ENCODE results near the gene KIR3DL1. TPM values are rescaled to one million over a fixed set of nuclear protein-coding genes. Genes with fewer than 3 reads are reported as not detected.
"Not testable (repeated sequence)": the region's sequence is repeated elsewhere in the genome, so short reads cannot be mapped to it uniquely, and the experiment has no call there.

The KIR3DL1 gene
- total and polyA plus RNA-seq, 2 donors (not counting 1 experiment from before 2014, with no cell fraction given) = not detected

- Histone ChIP-seq H3K9me3 (ENCODE audit: control insufficient read depth, insufficient read depth, low read depth, low read length) (no peaks in the 10 kb centered on the region), H4K20me1 (ENCODE audit: control insufficient read depth, extremely low read depth, insufficient read depth, low read length) (no peaks in the 10 kb centered on the region), H3K9ac (ENCODE audit: insufficient read depth, low read length) (no peak overlapping the region), H3K4me1 (ENCODE audit: control insufficient read depth, extremely low read depth, insufficient read depth, low read length) (no peaks in the 10 kb centered on the region), H3K79me2 (ENCODE audit: control insufficient read depth, insufficient read depth, low read length) (no peaks in the 10 kb centered on the region), H3K4me3 (replicated peaks in 1 of 4; ENCODE audit: control extremely low read depth in 1 of 4, insufficient read depth in 1 of 4, low read depth in 3 of 4, low read length in 4 of 4) (no peak overlapping the region), H3K4me2 (ENCODE audit: extremely low read depth, insufficient read depth, low read length) (no peak overlapping the region), H3K27ac (ENCODE audit: insufficient read depth, low read length) (no peak overlapping the region), H3K27me3 (ENCODE audit: control insufficient read depth, insufficient read depth, low read length) (no peaks in the 10 kb centered on the region), H3K36me3 (ENCODE audit: control insufficient read depth, insufficient read depth, low read length) (no peaks in the 10 kb centered on the region), H2AFZ (ENCODE audit: low read length) (no peak overlapping the region)
- DNase-seq (ENCODE audit: low read depth in 2 of 2) = no peak
- TF ChIP-seq EZH2 (IDR thresholded peaks at IDR 0.05; ENCODE audit: low read length, missing control alignments) (no peak), CTCF (conservative IDR thresholded peaks at IDR 0.05 in 1 of 2, IDR thresholded peaks at IDR 0.05 in 1 of 2; ENCODE audit: low read depth in 1 of 2, low read length in 2 of 2) (no peak)
These were observed 35.1 kb downstream of the KIR3DL1 start for GRCh38 chr19:54851353-54851752.

- not testable (repeated sequence) for H4K20me1 ChIP-seq (ENCODE audit: control insufficient read depth, extremely low read depth, insufficient read depth, low read length); H3K9ac ChIP-seq (ENCODE audit: insufficient read depth, low read length); H3K4me2 ChIP-seq (ENCODE audit: extremely low read depth, insufficient read depth, low read length); H3K27ac ChIP-seq (ENCODE audit: insufficient read depth, low read length); DNase-seq (ENCODE audit: low read depth in 2 of 2); H3K27me3 ChIP-seq (ENCODE audit: control insufficient read depth, insufficient read depth, low read length); H3K79me2 ChIP-seq (ENCODE audit: control insufficient read depth, insufficient read depth, low read length); H2AFZ ChIP-seq (ENCODE audit: low read length); H3K4me1 ChIP-seq (ENCODE audit: control insufficient read depth, extremely low read depth, insufficient read depth, low read length); H3K9me3 ChIP-seq (ENCODE audit: control insufficient read depth, insufficient read depth, low read depth, low read length); H3K4me3 ChIP-seq (replicated peaks in 1 of 4; ENCODE audit: control extremely low read depth in 1 of 4, insufficient read depth in 1 of 4, low read depth in 3 of 4, low read length in 4 of 4); H3K36me3 ChIP-seq (ENCODE audit: control insufficient read depth, insufficient read depth, low read length)
These were observed 39.0 kb downstream of the KIR3DL1 start for GRCh38 chr19:54855241-54855640.

GRCh38 chr19:54858476-54858875 lies 42.2 kb downstream of the KIR3DL1 start:
- not testable (repeated sequence) for H3K27me3 ChIP-seq (ENCODE audit: control insufficient read depth, insufficient read depth, low read length); H4K20me1 ChIP-seq (ENCODE audit: control insufficient read depth, extremely low read depth, insufficient read depth, low read length); H2AFZ ChIP-seq (ENCODE audit: low read length); H3K4me1 ChIP-seq (ENCODE audit: control insufficient read depth, extremely low read depth, insufficient read depth, low read length); H3K9ac ChIP-seq (ENCODE audit: insufficient read depth, low read length); H3K79me2 ChIP-seq (ENCODE audit: control insufficient read depth, insufficient read depth, low read length); H3K27ac ChIP-seq (ENCODE audit: insufficient read depth, low read length); DNase-seq (ENCODE audit: low read depth in 2 of 2); H3K4me2 ChIP-seq (ENCODE audit: extremely low read depth, insufficient read depth, low read length); H3K9me3 ChIP-seq (ENCODE audit: control insufficient read depth, insufficient read depth, low read depth, low read length); H3K36me3 ChIP-seq (ENCODE audit: control insufficient read depth, insufficient read depth, low read length); H3K4me3 ChIP-seq (replicated peaks in 1 of 4; ENCODE audit: control extremely low read depth in 1 of 4, insufficient read depth in 1 of 4, low read depth in 3 of 4, low read length in 4 of 4)

- DNase-seq (ENCODE audit: low read depth in 2 of 2); H3K36me3 ChIP-seq (ENCODE audit: control insufficient read depth, insufficient read depth, low read length); H3K4me2 ChIP-seq (ENCODE audit: extremely low read depth, insufficient read depth, low read length); H4K20me1 ChIP-seq (ENCODE audit: control insufficient read depth, extremely low read depth, insufficient read depth, low read length); H3K9me3 ChIP-seq (ENCODE audit: control insufficient read depth, insufficient read depth, low read depth, low read length); H3K79me2 ChIP-seq (ENCODE audit: control insufficient read depth, insufficient read depth, low read length); H3K4me3 ChIP-seq (replicated peaks in 1 of 4; ENCODE audit: control extremely low read depth in 1 of 4, insufficient read depth in 1 of 4, low read depth in 3 of 4, low read length in 4 of 4); H3K27ac ChIP-seq (ENCODE audit: insufficient read depth, low read length); H3K9ac ChIP-seq (ENCODE audit: insufficient read depth, low read length); H3K4me1 ChIP-seq (ENCODE audit: control insufficient read depth, extremely low read depth, insufficient read depth, low read length); H3K27me3 ChIP-seq (ENCODE audit: control insufficient read depth, insufficient read depth, low read length); H2AFZ ChIP-seq (ENCODE audit: low read length): not testable (repeated sequence)
These were observed 43.2 kb downstream of the KIR3DL1 start for GRCh38 chr19:54859421-54859820.

GRCh38 chr19:54863459-54863858 lies 47.2 kb downstream of the KIR3DL1 start:
- H3K27me3 ChIP-seq (ENCODE audit: control insufficient read depth, insufficient read depth, low read length); H3K27ac ChIP-seq (ENCODE audit: insufficient read depth, low read length); H3K9me3 ChIP-seq (ENCODE audit: control insufficient read depth, insufficient read depth, low read depth, low read length); H3K9ac ChIP-seq (ENCODE audit: insufficient read depth, low read length); DNase-seq (ENCODE audit: low read depth in 2 of 2); H3K4me1 ChIP-seq (ENCODE audit: control insufficient read depth, extremely low read depth, insufficient read depth, low read length); H3K4me2 ChIP-seq (ENCODE audit: extremely low read depth, insufficient read depth, low read length); H2AFZ ChIP-seq (ENCODE audit: low read length); H4K20me1 ChIP-seq (ENCODE audit: control insufficient read depth, extremely low read depth, insufficient read depth, low read length); H3K4me3 ChIP-seq (replicated peaks in 1 of 4; ENCODE audit: control extremely low read depth in 1 of 4, insufficient read depth in 1 of 4, low read depth in 3 of 4, low read length in 4 of 4); H3K36me3 ChIP-seq (ENCODE audit: control insufficient read depth, insufficient read depth, low read length); H3K79me2 ChIP-seq (ENCODE audit: control insufficient read depth, insufficient read depth, low read length): not testable (repeated sequence)

Measured in fibroblast of lung (primary cell).